ENCODE data around the gene SMYD3.

SMYD3 gene

DNA sequence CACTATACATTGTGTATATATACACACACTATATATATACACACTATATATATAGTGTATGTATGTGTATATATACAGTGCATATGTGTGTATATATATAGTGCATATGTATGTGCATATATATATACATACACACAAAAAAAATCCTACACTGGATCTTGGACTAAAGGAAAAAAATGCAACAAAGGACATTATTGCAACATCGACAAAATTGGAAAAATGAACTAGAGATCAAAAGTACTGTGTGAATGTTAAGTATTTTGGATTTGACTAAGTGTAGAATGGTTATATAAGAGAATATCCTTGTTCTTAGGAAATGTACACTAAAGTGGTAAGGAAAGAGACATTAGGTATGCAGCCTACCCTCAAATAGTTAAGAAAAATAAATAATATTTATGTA, 36.5 kb downstream of the SMYD3 start:
- DNase-seq (ENCODE audit: low read depth in 2 of 2) = no peak

DNA sequence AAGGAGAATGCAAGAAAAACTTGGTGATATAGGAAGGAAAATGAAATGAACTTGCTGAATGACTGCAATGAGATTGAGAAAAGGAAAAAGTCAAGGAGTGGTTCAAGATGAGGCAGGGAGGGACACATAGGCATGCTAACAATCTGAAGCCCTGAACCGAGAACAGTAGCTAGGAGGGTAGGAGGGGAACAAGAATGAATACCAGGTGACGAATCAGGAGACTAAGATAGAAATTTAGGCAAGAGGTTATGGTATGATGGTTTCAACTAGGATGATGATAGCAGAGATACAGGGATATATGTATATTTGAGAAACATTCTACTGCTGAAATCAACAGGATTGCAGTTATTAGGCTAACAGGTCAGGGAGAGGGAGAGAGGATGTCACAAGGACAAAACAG, 44.1 kb downstream of the SMYD3 start:
- no peak for DNase-seq (ENCODE audit: low read depth in 2 of 2)

DNA sequence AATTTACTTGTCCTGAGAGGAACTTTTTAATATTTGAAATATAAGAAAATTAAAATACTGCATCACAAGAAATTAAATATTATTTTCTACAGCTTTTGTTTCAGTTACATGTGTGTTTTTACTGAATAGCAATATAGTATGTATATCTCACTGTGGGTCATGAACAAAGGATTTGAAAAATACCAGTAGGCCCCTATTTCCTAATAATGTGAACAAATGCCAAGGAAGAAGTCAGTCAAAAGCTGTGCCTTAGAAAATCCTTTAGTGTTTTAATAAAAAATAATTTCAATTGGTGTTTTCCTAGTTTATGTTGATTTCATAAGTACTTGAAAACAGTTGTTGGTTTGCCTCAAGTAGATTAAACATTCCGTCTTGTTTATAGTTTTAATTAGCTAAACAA, 46.7 kb downstream of the SMYD3 start:
- no peak for DNase-seq (ENCODE audit: low read depth in 2 of 2)

DNA sequence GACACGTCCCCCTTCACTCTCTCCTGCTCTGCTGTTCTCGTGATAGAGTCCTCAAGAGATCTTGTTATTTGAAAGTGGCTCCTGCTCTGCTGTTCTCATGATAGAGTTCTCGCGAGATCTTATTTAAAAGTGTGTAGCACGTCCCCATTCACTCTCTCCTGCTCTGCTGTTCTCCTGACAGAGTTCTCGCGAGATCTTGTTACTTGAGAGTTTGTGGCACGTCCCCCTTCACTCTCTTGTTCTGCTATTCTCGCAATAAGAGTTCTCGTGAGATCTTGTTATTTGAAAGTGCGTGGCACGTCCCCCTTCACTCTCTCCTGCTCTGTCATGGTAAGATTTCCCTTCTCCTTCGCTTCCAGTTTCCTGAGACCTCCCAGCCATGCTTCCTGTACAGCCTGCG, 47.9 kb downstream of the SMYD3 start:
- no peak for DNase-seq (ENCODE audit: low read depth in 2 of 2)

DNA sequence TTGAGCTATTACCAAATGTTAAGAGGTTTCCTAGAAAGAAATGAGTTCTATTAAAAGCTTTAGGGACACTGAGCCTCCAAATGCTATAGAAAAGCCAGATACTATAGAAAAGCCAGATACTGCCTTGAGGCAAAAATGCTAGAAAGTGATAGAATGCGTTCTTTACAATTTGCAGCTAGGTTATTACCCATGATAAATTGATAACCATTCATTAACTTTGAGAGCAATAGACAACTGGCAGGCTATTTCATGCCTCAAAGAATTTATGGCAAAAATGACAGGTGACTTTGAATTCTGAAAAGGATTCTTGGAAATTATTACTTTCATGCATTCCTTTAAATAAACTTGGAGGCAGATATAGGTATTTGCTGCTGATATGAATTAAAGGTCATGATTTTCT, 51.6 kb downstream of the SMYD3 start:
- DNase-seq (ENCODE audit: low read depth in 2 of 2) = no peak

DNA sequence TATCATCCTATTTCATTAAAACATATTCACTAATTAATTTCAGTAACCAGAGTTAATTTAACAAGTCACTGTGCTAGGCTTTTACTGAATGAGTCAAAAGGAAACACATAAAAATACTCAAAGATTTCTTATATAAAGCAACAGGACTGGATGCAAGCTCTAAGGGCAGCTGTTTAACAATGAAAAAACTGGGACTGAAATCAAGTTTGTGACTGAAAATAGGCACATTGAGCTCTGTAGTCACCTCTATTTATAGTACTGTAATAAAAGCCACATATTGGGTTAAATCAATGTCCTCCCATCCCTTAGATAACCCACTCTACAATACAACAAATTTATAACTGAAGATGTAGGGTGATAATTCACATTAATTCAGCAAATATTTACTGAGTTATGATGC, 52.4 kb downstream of the SMYD3 start:
- no peak for DNase-seq (ENCODE audit: low read depth in 2 of 2)

DNA sequence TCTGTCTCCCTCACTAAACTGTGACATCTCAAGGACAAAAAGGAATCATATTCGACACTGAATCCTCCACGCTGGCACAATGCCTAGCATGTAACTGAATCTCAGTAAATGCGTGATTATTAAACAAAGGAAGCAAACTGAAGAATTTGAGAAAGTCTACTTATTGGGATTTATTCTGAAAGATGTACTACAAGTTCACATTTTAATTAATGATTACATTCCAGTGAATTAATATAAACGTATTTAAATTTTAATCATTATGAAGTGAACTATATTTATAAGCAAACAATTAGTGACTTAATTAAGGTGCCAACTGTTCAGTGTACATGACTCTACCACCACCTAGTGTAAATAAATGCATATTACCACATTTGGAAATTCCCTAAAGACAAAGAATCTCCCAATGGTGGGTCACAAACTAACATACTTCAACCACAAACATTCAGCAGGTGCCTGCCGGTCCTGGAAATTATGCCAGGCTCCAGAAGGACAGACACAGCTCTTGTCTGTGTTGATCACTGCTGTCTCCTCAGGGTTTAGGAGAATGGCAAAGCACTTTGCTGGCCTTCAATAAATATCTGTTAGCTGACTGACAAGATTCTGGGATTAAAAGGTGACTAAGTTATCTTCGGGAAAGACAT, 56.3 kb downstream of the SMYD3 start:
- no peak for DNase-seq (ENCODE audit: low read depth in 2 of 2)

DNA sequence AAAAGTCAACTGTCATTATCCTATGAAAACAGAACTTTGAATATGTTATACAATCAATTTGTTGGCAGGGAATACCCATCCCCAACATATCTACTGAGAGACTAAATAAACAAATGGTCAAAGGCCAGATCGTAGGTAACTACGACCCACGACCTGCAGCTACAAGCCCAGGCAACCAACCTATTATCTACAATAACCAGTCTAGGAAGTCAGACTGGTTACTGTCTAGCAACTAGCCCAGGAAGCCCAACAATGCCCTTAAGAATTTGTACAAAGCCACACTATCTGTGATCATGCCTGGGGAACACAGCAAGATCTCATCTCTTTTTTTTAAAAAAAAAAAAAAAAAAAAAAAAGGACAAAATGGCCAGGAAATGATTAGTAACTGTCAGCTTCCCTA, 58.7 kb downstream of the SMYD3 start:
- DNase-seq (ENCODE audit: low read depth in 2 of 2) = no peak

DNA sequence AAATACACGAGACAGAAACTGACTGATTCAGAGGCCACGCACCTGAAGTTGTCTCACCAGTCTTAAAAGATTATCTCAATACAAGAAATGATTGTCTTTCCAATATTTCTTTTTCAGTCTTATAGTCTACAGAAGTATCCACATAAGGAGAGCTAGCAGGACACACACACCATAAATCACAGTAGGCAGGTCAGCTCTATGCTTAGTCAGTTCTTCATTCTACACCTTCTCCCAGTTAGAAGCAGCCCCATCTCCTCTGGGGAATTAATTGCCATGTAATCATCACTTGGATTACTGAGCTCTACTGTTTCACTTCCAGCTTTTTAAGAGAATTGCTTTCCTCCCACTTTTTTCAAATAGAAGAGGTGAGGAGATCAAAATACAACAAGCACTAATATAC, 59.6 kb downstream of the SMYD3 start:
- no peak for DNase-seq (ENCODE audit: low read depth in 2 of 2)

DNA sequence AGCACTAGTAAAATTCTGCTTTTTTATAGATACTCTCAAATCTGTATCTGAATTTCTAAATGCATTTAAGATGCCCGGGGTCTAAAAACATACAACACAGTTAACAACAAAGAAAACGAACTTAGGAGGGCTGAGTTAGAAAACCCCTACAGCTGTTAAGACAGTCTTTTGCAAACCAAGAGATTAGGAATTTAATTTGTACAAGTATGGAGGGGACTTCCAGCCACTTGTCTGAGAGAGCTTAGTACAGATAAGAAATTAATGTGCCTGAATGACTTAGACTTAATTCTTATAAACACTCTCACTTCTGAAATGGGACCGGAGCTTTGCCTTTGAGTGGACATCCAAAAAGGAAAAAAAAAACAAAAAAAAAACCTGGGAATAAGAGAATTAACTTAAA, 61.6 kb downstream of the SMYD3 start:
- DNase-seq (ENCODE audit: low read depth in 2 of 2) = no peak

DNA sequence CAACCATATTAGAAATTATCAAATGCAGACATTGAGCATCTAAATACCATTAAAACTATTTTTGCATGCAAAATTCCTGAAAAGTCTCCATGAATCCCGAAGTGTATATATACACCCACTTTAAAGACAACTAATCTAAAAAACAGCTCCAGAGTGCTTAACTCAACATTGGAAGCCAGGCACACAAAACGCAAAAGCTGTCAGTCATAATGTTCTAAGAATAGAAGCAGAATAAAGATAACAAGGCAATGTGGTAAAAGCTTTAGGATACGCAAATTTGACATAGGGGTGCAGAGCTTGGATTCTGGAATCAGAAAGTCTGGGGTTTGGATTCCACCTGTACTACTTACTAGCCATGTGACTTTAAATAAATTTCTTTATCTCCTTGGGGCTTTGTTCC, 62.5 kb downstream of the SMYD3 start:
- no peak for DNase-seq (ENCODE audit: low read depth in 2 of 2)

DNA sequence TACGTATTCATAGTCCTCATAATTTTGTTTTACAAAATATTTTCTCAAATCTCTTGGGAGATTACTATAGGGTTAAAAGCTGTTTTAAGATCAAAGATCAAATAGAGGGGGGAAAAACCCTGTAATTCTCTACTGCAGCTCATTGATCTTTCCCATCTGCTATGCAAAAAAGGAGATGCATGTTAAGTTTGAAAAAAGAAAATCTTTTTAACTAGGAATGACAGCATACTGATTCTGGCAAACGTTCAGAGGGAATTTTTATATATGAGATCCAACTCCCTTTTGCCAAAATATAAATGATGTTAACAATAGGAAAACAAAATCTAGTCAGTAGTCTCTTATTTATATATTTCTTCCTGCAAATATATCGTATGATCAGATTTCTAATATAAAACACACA, 69.1 kb downstream of the SMYD3 start:
- DNase-seq (ENCODE audit: low read depth in 2 of 2) = no peak

DNA sequence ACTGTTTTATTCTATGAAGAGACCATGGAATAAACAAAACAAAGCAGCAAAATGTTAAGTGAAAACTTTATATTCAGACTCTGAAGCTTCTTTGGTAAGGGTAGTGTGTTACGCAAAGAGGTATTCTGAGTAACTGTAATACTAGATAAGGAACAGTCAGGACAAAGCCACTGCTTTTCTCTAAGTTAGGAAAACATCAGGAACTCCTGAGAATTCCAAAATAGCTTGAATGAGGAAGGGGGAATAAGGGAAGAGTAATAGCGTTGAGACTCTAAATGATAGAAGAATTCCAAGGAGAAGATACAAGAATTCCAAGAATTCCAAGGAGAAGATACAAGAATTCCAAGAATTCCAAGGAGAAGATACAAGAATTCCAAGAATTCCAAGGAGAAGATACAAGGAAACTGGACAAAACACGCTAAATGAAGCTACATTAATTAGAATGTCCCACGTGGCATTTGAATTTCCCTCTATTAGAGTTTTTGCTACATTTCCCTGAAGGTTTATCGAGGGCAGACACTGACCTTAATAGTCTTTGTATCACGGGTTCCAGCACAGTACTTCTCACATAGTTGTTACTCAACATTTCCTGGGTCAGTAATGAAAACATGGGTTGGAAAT, 71.5 kb downstream of the SMYD3 start:
- no peak for DNase-seq (ENCODE audit: low read depth in 2 of 2)

DNA sequence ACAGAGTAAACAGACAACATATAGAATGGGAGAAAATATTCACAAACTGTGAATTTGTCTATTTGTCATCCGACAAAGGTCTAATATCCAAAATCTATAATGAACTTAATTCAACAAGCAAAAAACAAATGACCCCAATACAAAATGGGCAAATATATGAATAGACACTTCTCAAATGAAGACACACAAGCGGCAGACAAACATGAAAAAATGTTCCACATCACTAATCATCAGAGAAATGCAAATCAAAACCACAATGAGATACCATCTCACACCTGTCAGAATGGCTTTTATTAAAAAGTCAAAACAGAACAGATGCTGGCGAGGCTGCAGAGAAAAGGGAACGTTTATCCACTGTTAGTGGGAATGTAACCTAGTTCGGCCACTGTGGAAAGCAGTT, 72.7 kb downstream of the SMYD3 start:
- DNase-seq (ENCODE audit: low read depth in 2 of 2) = no peak

DNA sequence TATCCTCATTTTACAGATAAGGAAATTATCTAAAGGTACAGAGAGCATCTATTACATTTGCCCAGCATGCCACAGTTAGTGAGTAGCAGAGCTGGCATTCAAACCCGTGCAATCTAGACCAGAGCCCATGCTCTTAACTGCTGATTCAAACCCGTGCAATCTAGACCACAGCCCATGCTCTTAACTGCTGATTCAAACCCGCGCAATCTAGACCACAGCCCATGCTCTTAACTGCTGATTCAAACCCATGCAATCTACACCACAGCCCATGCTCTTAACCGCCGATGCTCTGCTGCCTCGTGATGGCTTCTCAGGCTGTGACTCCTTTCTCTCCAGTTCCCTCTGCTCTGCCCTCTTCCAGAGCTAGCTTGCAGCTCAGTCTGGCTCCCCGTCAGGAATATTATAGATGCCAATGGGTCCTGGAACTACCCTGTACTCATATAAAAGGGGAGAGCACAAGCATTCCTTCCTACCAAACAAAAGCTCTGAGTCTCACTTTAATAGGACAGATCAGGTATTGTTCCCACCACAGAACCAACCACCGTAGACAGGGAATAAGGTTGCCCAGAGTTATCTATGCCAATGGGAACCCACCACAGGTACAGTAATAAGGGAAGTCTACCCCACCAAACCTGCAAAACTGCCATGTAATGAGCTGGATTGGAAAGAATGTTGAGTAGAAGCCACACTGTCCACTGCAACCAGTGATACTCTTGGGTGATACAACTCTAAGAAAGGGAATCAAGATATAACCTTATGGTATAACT, 78.4 kb downstream of the SMYD3 start:
- peak; percentile 78 to 80 for DNase-seq (ENCODE audit: low read depth in 2 of 2)

DNA sequence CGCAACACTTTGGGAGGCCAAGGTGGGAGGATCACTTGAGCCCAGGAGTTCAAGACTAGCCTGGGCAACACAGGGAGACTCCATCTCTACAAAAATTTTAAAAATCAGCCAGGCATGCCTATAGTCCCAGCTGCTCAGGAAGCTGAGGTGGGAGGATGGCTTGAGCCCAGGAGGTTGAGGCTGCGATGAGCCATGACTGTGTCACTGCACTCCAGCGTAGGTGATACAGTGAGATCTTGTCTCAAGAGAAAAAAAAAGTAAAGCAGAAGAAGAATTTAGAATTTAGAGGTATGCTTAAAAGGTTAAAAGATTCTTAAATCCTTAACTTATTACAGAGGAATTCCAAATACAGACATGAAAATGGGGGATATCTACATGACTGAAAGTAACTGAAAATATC, 79.5 kb downstream of the SMYD3 start:
- DNase-seq (ENCODE audit: low read depth in 2 of 2) = no peak

DNA sequence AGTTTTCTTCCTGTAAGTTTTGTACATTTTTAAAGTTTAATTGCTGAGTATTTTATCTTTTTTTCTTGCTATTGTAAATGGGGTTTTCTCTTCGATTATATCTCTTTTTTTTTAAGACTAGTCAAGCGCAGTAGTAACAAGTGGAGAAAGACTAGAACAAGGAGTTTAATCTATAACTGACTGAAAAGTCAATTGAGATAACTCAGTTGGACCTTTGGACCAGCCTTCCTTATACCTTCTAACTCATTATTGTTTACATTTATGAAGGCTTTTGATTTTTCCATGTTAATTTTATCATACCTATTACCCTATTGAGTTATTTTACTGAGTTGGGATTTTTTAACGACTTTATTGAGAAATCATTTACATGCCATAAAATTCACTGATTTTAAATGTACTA, 81.2 kb downstream of the SMYD3 start:
- no peak for DNase-seq (ENCODE audit: low read depth in 2 of 2)

DNA sequence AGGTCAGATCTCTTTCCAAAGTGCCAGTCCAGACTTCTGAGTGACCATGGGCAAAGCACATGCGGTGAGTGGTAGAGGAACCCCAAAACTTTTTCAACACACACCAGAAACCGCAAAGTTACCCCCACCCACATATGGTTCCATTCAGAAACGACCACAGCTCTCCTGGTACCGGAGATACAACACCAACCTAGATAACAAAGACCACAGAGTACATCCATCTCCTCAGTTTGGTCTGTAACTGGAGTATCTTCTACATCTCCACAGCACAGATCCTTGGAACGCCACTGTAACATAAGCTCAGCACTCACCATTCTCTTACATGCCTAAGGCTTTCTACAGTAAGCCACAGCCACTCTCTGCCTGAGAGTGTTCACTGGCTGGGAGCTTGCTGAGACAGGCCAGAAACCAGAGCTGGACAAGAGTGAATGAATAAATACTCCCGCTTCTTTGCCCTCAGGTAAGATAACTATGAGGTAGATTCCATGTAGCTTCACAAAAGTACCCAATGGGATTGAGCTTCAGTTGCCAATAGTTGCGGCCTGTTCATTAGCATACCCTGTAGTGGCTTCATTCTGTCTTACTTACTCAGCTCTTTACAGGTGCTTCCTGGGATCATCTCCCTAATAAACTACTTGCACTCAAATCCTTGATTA, 81.8 kb downstream of the SMYD3 start:
- DNase-seq (ENCODE audit: low read depth in 2 of 2) = no peak

DNA sequence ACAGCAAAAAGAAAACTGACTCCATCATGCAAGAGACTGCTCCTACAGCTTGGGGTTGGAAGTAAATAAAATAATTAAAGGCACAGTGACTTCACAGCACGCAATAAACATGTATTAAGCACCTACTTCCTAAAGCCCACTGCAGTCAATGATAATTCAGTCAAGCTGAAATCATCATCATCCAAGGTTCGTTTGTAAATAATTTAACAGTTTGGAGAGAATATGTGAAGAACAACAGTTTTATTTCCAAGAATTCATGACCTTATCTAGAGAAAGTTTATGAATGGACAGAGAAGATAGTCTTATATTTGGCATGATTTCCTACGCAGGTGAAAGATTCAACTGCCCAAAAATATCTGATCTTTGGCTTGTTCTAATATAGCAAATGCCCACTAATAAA, 86.8 kb downstream of the SMYD3 start:
- no peak for DNase-seq (ENCODE audit: low read depth in 2 of 2)

DNA sequence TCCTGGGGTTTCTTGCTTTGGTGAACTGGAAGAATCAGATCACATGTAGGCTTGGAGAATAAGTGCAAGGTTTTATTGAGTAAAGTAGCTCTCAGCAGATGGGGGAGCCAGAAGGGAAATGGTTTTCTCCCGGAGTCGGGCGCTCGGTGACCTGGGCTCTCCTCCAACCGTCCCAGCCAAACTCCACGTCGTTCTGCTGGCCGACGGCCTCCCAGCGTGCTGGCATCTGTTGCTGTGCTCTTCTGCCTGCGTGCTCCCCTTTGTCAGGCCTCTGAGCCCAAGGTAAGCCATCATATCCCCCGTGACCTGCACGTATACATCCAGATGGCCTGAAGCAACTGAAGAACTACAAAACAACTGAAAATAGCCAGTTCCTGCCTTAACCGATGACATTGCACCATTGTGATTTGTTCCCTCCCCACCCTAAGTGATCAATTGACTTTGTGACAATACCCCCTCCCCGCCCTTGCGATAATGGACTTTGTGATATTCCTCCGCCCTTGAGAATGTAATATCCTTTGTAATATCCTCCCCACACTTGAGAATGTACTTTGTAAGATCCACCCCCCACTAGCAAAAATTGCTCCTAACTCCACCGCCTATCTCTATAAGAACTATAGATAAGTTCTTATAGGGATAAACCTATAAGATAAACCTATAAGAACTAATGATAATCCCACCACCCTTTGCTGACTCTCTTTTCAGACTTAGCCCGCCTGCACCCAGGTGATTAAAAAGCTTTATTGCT, 88.3 kb downstream of the SMYD3 start:
- no peak for DNase-seq (ENCODE audit: low read depth in 2 of 2)

DNA sequence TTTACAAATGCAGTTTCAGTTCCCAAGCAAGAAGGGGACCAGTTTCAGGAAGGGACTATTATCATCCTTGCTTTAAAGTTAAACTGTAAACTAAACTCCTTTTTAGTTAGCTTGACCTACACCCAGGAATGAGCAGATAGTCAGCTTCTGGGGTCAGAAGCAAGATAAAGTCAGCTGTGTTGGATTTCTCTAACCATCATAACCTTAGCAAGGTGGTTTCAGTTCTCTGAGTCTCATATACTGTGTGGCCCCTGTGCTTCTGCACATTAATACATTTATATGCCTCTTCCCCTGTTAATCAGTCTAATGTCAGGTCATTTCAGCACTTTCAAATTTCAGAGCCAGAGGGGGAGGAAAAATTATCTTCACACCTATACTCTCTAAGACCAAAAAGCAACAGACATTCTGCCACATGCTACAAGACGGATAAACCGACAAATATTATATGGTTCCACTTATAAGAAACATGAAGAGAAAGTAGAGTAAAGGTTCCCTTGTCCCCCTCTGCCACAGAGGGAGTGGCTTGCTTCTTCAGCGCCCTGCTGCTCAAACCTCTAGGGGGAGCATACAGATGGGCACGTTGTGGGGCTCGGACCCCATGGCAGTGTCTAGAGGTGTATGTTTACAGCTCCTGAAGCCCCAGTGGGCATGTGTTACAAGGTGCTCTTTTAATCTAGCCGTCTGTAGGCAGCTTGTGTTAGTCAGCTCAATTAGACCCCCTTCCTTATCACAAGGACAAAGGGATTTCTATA, 89.1 kb downstream of the SMYD3 start:
- DNase-seq (ENCODE audit: low read depth in 2 of 2) = no peak
